Heart left ventricle (tissue), 13 donors: ENCODE results near the gene PRR14.

ENCODE experiments used
- POLR2A ChIP-seq, 2 donors: fragments of 450-650 bp; IDR thresholded peaks; one replicate each; pipeline ENCODE4 v1.6.1; 2017; ENCODE audit warnings: antibody characterized with exemption in 2 of 2, mild to moderate bottlenecking in 2 of 2, moderate library complexity in 2 of 2
- TF ChIP-seq, protein P1 (sequence below), 12 donors: fragments of 200-600 bp; sonication (generic) in 4 of 12; IDR thresholded peaks; one replicate each; pipeline versions ENCODE4 v1.5.0 to v1.8.0; 2018 to 2022; ENCODE audit warnings: antibody characterized with exemption in 12 of 12, mild to moderate bottlenecking in 5 of 12
- donor health status: ischemic (EF 13 %, LVEDD 7.1; RV severe dilation, severe dysfunction).
- donor health status: DM: no; HTN: yes; CAD: no.
- donor health status: DM: no; HTN: no; CAD: no.
- donor health status: ischemic (EF 25% LVEDD 6.9; RV normal size, moderate dysfunction).
- donor health status: ischemic (EF 25% LVEDD 5.7; RV mildly dilated, moderate dysfunction).
- donor health status: ischemic (EF 35%, LVEDD 5.7; RV mildly dilated, moderate dysfunction).
- donor health status: nonischemic (EF 11% LVEDD 7.7; RV severe dilation, severe dysfunction).
- donor health status: DM: yes; HTN: yes; CAD: no.
- donor health status: PGD.
- donor health status: ischemic (EF 29% LVEDD 5.4; RV normal size, mild dysfunction).
- donor health status: nonischemic (EF 23%, LVEDD 6.1; RV moderate dilation, normal function).

- TF ChIP-seq, protein P1, sequence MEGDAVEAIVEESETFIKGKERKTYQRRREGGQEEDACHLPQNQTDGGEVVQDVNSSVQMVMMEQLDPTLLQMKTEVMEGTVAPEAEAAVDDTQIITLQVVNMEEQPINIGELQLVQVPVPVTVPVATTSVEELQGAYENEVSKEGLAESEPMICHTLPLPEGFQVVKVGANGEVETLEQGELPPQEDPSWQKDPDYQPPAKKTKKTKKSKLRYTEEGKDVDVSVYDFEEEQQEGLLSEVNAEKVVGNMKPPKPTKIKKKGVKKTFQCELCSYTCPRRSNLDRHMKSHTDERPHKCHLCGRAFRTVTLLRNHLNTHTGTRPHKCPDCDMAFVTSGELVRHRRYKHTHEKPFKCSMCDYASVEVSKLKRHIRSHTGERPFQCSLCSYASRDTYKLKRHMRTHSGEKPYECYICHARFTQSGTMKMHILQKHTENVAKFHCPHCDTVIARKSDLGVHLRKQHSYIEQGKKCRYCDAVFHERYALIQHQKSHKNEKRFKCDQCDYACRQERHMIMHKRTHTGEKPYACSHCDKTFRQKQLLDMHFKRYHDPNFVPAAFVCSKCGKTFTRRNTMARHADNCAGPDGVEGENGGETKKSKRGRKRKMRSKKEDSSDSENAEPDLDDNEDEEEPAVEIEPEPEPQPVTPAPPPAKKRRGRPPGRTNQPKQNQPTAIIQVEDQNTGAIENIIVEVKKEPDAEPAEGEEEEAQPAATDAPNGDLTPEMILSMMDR (IDR thresholded peaks at IDR 0.05) = no peak
- TF ChIP-seq POLR2A (IDR thresholded peaks at IDR 0.05) = no peak
These were observed 17.6 kb downstream of the PRR14 start for GRCh38 chr16:30668393-30668792.
